Erythroblast (primary cell): ENCODE data around the gene PDE1C.

Experiments
- DNase-seq, 2 experiments: peaks; one replicate each; lab custom pipeline; 2025; lab: John Stamatoyannopoulos, UW
- GATA1 ChIP-seq: IDR thresholded peaks from 2 replicates; pipeline ENCODE4 v1.6.1; 2011; ENCODE audit warnings: low read depth, mild to moderate bottlenecking, control low read depth, low read length, moderate library complexity
- POLR2A ChIP-seq: IDR thresholded peaks from 2 replicates; pipeline ENCODE4 v1.6.1; 2011; ENCODE audit warnings: mild to moderate bottlenecking, low read length

Gene PDE1C

GRCh38 chr7:31885171-31885570 is 185.0 kb downstream of the PDE1C start:
- TF ChIP-seq GATA1 (no peak), POLR2A (no peak)
- DNase-seq: no peak

DNA sequence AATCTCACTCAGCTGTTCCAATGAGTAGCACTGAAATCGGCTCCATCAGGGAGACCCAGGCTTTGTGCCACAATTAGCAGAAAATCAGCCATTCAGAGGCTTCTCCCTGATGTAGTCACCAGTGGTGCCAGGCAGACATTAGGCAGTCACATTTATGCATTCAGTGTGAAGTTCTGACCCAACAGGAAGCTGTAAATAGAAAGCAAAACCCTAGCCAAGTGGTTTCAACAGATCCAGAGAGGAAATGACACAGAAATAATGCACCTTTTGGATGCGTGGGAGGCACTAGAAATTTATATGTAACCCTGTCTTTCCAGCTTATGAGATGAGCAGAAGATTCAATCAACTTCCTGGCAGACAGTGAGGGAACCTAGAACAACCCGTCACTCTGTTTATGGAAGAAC is 186.4 kb downstream of the PDE1C start:
- no peak for DNase-seq

GRCh38 chr7:31882187-31882586 is 188.0 kb downstream of the PDE1C start:
- no peak for DNase-seq
- no peak for TF ChIP-seq GATA1
- TF ChIP-seq POLR2A: no peak

More for the DNA sequence above, 186.4 kb downstream of the PDE1C start:
- TF ChIP-seq POLR2A (no peak), GATA1 (no peak)

- TF ChIP-seq GATA1 (no peak), POLR2A (no peak)
- DNase-seq: no peak
These were observed 191.3 kb downstream of the PDE1C start for GRCh38 chr7:31878875-31879274.

GRCh38 chr7:31875424-31875823 is 194.8 kb downstream of the PDE1C start:
- no peak for DNase-seq

DNA sequence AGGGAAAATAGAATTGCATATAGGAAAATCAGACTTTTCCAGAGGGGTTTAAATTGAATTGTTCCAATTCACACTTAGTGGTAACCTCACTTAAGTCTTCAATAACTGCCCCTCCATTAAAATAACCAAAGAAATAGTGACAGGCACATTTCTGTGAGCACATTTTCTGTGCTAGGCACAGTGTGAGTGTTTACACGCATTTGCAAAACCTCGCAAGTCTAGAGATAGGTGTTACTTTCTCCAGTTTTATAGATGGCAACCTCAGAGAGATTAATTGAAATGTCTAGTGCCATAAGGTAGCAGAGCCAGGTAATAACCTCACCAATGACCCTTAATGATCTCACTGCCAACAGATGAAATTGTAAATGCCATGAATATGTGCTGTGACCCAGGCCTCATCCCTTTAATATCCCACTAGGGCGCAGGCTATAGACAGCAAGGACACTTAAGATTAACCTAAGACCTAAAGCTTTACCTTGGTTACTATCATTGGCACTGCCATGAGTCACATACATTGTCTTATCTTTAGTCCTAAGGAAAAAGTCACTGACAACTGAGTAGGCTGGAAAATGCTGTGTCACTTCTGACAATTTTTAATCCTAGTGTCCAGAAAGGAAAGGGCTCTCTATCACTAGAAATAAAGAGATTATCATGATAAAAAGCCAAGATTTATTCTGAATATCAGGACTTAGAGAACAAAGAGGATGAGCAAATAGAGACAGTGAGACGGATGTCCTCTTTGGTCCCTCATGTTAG is 195.4 kb downstream of the PDE1C start:
- no peak for TF ChIP-seq POLR2A
- no peak for TF ChIP-seq GATA1

More at GRCh38 chr7:31875424-31875823, 194.8 kb downstream of the PDE1C start:
- no peak for TF ChIP-seq POLR2A

DNA sequence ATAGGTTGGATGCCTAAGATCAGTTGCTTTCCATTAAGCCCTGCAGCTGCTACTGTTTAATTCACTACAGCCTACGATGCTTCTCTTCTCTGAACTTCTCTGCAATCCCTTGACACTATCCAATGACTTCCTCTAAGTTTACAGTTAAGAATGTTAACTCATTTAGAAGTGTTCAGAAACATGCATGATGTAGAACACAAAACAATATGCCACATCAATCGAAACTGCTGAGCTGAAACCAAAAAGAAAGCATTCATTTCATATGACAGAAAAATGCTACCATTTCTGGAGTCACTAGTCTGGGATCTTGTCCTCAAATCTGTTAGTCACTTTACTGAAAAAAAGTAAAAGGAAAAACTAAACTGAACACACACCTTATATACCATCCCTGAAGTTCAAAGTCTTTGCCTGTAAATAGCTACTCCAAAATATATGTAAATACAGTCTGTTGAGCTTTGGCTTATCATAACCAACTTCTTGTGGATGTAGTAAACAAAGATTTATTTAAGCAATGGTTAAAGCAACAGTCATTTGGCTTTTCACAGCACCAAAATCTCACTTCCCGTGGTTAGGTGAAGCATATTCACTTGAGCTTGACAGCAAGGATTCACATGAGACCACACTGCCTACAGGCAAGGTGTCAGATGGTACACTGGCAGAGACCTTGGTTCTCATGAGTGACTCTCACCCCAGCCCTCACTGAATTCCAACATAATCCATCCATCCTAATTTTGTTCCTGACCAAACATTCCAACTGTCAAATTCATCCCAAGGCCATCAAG is 196.2 kb downstream of the PDE1C start:
- no peak for DNase-seq
- TF ChIP-seq POLR2A: no peak
- no peak for TF ChIP-seq GATA1

More for the DNA sequence above, 195.4 kb downstream of the PDE1C start:
- DNase-seq: no peak

DNA sequence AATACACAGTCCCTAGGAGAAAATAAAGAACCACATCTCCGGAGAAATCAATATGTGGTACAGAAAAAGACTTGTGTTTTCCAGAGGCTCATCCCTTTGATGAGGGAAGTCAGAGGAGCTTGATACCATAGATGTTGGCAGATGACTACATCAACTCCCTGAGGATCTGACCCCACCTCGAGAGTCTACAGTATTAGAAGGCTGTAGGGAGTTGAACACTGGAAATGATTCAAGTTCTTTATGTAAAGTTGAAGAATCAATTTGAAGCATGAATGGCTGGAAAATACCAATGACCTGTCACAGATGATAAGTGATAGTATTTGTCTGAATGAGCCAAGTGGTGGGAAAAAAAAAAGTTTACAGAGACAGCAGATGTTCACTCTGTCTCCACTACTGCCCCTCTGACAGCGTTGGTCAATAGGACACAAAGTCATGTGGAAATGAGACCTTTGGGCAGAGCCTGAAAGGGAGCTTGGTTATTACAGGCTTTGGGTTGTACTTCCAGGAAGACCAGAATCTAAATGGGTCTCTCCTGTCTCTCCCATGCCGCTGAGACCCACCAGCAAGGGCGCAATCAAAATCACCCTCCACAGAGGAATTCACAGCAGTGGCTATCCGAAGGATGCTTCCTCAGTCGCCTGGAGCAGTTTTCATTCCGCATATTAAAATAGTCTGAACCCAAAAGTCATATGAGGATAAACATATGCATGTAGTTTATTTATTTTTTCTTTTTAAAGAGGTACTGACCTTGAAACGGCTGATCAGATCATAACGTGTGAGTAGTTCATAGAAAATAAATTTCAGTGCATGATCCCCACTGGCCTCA is 197.4 kb downstream of the PDE1C start:
- TF ChIP-seq POLR2A: no peak
- no peak for TF ChIP-seq GATA1

DNA sequence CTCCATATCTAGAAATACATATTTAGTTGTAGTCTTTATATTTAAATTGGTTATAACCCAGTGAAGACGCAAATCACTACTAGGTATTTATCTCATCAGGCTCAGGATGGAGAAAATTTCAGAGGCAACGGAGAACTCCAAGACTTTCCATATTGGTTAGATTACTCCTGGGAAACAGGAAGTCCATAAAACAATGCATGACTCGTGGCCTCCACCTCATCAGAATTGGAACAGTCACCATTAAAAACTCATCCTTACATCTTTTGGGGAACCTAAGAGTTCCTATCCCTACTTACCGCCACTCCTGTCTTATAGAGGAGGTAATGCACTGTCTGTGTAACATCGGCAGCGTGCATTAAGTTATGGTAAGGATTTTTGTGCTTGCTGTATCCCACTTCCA is 205.6 kb downstream of the PDE1C start:
- TF ChIP-seq POLR2A (no peak), GATA1 (no peak)
- DNase-seq: no peak

More for the DNA sequence above, 197.4 kb downstream of the PDE1C start:
- no peak for DNase-seq

GRCh38 chr7:31860925-31861324 is 209.3 kb downstream of the PDE1C start:
- no peak for TF ChIP-seq POLR2A
- no peak for TF ChIP-seq GATA1
- DNase-seq: no peak

- TF ChIP-seq GATA1 (no peak), POLR2A (no peak)
- no peak for DNase-seq
These were observed 212.2 kb downstream of the PDE1C start for GRCh38 chr7:31858055-31858454.

DNA sequence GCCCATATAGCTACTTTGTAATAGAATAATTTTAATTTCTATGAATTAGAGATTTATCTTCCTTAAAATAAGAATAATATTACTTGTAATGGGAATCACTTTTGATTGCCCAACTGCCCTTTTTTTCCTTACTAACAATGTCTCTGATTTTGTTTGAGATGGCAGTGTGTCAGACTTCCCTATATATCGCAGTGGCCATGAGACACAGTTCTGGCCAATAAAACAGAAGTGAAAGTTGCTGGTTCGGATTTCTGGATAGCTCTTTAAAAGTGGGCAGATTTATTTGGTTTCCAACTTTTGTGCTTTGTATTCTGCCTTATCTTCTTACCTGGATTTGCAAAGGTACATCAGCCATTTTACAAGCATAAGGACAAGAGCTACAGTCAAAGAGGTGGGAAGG is 213.0 kb downstream of the PDE1C start:
- TF ChIP-seq GATA1: no peak
- TF ChIP-seq POLR2A: no peak
- no peak for DNase-seq

GRCh38 chr7:31856337-31856736 is 213.9 kb downstream of the PDE1C start:
- TF ChIP-seq GATA1: no peak
- no peak for TF ChIP-seq POLR2A
- DNase-seq: no peak
